HG02973 (cell line): ENCODE measurements around the gene NSDHL.
"Not testable (repeated sequence)": the region's sequence is repeated elsewhere in the genome, so short reads cannot be mapped to it uniquely, and the experiment has no call there.

ENCODE experiments used
- ATAC-seq: cut with Tn5 transposase; IDR thresholded peaks from one replicate; pipeline ENCODE4 v1.9.1; 2021; ENCODE audit warnings: moderate library complexity; ENCODE audit not compliant: unreplicated experiment

Gene NSDHL

GRCh38 chrX:152830312-152831305 is at the start of gene NSDHL, which contains the start of gene CETN2:
TSS of gene NSDHL (plus strand) at chrX:152831063. CDS start at chrX:152846325, 15,262 bp downstream.
TSS of gene CETN2 (minus strand) at chrX:152830757. CDS start at chrX:152830710, 47 bp downstream.
- peak; percentile 99 for ATAC-seq

- ATAC-seq, result peak; percentile 83
Measured at GRCh38 chrX:152787062-152787461, 43.8 kb upstream of the NSDHL start.

GRCh38 chrX:152798945-152799344 is 31.9 kb upstream of the NSDHL start:
- ATAC-seq, result no peak

- ATAC-seq, result no peak
Measured at GRCh38 chrX:152806035-152806434, 24.8 kb upstream of the NSDHL start.

GRCh38 chrX:152810403-152810802 is 20.5 kb upstream of the NSDHL start:
- no peak for ATAC-seq

- no peak for ATAC-seq
Measured at GRCh38 chrX:152813206-152813605, 17.7 kb upstream of the NSDHL start.

- ATAC-seq, result no peak
Measured at GRCh38 chrX:152814048-152814447, 16.8 kb upstream of the NSDHL start.

GRCh38 chrX:152817078-152817764 is 13.6 kb upstream of the NSDHL start:
- ATAC-seq, result no peak

GRCh38 chrX:152818356-152818755 is 12.5 kb upstream of the NSDHL start:
- no peak for ATAC-seq

GRCh38 chrX:152819266-152819665 is 11.6 kb upstream of the NSDHL start:
- no peak for ATAC-seq

- no peak for ATAC-seq
Measured at GRCh38 chrX:152819732-152820131, 11.1 kb upstream of the NSDHL start.

GRCh38 chrX:152821145-152821765 is 9.6 kb upstream of the NSDHL start:
- no peak for ATAC-seq

- ATAC-seq, result no peak
Measured at GRCh38 chrX:152822383-152823086, 8.3 kb upstream of the NSDHL start.

GRCh38 chrX:152823657-152824056 is 7.2 kb upstream of the NSDHL start:
- no peak for ATAC-seq

- ATAC-seq, result no peak
Measured at GRCh38 chrX:152824841-152825374, 6.0 kb upstream of the NSDHL start.

- ATAC-seq, result no peak
Measured at GRCh38 chrX:152831391-152831790, 528 bp downstream of the NSDHL start.

GRCh38 chrX:152832520-152832919 is 1.7 kb downstream of the NSDHL start:
- ATAC-seq, result no peak

GRCh38 chrX:152833378-152833777 is 2.5 kb downstream of the NSDHL start:
- ATAC-seq, result no peak

- ATAC-seq, result not testable (repeated sequence)
Measured at GRCh38 chrX:152835470-152835869, 4.6 kb downstream of the NSDHL start.

- ATAC-seq, result no peak
Measured at GRCh38 chrX:152842772-152843338, 12.0 kb downstream of the NSDHL start.
